ENCODE data around the gene MOB2. TPM values are rescaled to one million over a fixed set of nuclear protein-coding genes. Genes with fewer than 3 reads are reported as not detected.

Gene MOB2
- total and polyA plus RNA-seq, 4 donors, result 8.3 to 18.5 (median 14.8) TPM

DNA sequence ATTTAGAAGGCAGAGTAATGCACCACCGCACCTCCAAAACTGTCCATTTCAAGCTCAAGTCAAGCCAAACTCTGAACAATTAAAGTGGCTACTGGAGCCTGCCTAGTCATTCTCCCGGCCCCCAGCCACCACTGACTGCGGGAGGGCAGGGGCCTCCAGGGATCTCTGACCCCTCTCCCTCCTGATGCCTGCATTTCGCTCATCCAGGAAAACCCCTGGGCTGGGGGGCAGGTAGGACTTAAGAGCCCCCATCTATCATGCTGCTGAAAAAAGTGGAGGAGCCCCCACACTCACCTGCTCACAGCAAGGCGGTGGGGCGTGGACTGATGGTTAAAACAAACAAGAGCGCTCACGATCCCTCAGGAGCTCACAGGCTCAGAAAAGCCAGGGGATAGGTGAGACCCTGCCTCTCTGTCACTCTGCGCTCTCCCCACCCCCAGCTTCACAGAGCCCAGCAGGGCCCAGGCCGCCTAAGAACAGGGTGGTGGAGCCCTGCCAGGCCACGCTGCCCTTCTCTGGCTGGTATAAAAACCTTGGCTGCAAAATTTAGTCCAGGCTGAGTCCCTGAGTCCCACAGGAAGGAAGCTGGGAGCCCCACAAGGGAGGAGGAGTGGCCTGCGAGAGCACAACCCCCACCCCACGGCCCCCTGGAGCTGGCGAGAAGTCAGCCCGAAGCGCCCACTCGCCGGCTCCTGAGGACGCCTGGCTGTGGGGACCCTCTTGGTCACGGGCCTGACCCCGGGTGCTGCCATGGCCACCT, 21.0 kb upstream of the MOB2 start:
- DNase-seq (ENCODE audit: low spot score), result no peak
- no peaks in the 10 kb centered on the region for H3K36me3 ChIP-seq (ENCODE audit: control insufficient read depth in 4 of 4, insufficient read depth in 3 of 4, low read depth in 1 of 4, low read length in 3 of 4)
- no peak overlapping the region for H3K4me3 ChIP-seq (ENCODE audit: low read depth in 1 of 3, low read length in 3 of 3)
- no peaks in the 10 kb centered on the region for H3K9me3 ChIP-seq (ENCODE audit: control insufficient read depth in 4 of 4, low read length in 3 of 4)
- H3K9ac ChIP-seq (ENCODE audit: low read depth in 1 of 2, low read length in 2 of 2), result no peak overlapping the region
- H3K27me3 ChIP-seq (ENCODE audit: control insufficient read depth in 4 of 4, insufficient read depth in 4 of 4, low read length in 3 of 4), result no peaks in the 10 kb centered on the region
- H3K4me1 ChIP-seq (ENCODE audit: control insufficient read depth in 4 of 4, insufficient read depth in 4 of 4, low read length in 3 of 4), result peaks cover 0 to 4% (median 1%) of the 10 kb centered on the region in 4 donors
- TF ChIP-seq YY1 (IDR thresholded peaks at IDR 0.05), result no peak
- no peak for TF ChIP-seq NR2F2 (IDR thresholded peaks at IDR 0.05)
- TF ChIP-seq GABPA (IDR thresholded peaks at IDR 0.05 in 1 of 2, conservative IDR thresholded peaks at IDR 0.05 in 1 of 2), result no peak
- no peak for TF ChIP-seq SP1 (IDR thresholded peaks at IDR 0.05)
- TF ChIP-seq EGR1 (IDR thresholded peaks at IDR 0.05; ENCODE audit: low read depth in 2 of 2), result no peak
- TF ChIP-seq, protein P1, sequence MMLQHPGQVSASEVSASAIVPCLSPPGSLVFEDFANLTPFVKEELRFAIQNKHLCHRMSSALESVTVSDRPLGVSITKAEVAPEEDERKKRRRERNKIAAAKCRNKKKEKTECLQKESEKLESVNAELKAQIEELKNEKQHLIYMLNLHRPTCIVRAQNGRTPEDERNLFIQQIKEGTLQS (IDR thresholded peaks at IDR 0.05), result no peak
- no peak for TF ChIP-seq FOXA2 (IDR thresholded peaks at IDR 0.05)
- TF ChIP-seq TAF1 (conservative IDR thresholded peaks at IDR 0.05), result no peak
- TF ChIP-seq HNF4G (IDR thresholded peaks at IDR 0.05), result no peak
- TF ChIP-seq, protein P2, sequence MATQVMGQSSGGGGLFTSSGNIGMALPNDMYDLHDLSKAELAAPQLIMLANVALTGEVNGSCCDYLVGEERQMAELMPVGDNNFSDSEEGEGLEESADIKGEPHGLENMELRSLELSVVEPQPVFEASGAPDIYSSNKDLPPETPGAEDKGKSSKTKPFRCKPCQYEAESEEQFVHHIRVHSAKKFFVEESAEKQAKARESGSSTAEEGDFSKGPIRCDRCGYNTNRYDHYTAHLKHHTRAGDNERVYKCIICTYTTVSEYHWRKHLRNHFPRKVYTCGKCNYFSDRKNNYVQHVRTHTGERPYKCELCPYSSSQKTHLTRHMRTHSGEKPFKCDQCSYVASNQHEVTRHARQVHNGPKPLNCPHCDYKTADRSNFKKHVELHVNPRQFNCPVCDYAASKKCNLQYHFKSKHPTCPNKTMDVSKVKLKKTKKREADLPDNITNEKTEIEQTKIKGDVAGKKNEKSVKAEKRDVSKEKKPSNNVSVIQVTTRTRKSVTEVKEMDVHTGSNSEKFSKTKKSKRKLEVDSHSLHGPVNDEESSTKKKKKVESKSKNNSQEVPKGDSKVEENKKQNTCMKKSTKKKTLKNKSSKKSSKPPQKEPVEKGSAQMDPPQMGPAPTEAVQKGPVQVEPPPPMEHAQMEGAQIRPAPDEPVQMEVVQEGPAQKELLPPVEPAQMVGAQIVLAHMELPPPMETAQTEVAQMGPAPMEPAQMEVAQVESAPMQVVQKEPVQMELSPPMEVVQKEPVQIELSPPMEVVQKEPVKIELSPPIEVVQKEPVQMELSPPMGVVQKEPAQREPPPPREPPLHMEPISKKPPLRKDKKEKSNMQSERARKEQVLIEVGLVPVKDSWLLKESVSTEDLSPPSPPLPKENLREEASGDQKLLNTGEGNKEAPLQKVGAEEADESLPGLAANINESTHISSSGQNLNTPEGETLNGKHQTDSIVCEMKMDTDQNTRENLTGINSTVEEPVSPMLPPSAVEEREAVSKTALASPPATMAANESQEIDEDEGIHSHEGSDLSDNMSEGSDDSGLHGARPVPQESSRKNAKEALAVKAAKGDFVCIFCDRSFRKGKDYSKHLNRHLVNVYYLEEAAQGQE (IDR thresholded peaks at IDR 0.05), result no peak
- TF ChIP-seq JUND (IDR thresholded peaks at IDR 0.05), result no peak
- TF ChIP-seq RAD21 (IDR thresholded peaks at IDR 0.05), result no peak
- H3K27ac ChIP-seq (ENCODE audit: low read depth in 1 of 2, low read length in 2 of 2), result no peak overlapping the region
- WGBS, result 82% methylated on average over 21 of the region's 21 CpGs

DNA sequence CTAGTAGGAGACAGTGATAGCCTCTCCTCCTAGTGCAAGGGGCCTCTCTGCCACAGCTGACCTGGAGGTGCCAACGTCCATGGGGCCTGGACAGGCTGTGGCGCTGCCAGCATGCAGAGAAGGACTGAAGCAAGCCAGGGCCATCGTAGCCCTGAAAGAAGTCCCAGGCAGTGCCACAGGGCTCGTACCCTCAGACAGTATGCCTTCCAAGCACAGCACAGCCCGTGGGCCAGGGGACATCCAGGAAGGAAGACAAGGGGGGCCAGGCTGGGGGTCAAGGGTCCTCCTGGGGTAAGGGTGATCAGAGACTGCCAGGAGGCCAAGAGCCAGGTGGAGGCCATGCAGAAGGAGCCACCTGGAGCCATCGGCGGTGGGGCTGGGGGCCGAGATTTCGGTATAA, 20.4 kb upstream of the MOB2 start:
- 91% methylated on average over 9 of the region's 9 CpGs for WGBS
- H3K27ac ChIP-seq (ENCODE audit: low read depth in 1 of 2, low read length in 2 of 2), result no peak overlapping the region
- DNase-seq (ENCODE audit: low spot score), result no peak
- H3K9ac ChIP-seq (ENCODE audit: low read depth in 1 of 2, low read length in 2 of 2), result no peak overlapping the region
- TF ChIP-seq RXRA (IDR thresholded peaks at IDR 0.05) (no peak), EGR1 (IDR thresholded peaks at IDR 0.05; ENCODE audit: low read depth in 2 of 2) (no peak), TAF1 (conservative IDR thresholded peaks at IDR 0.05) (no peak), YY1 (IDR thresholded peaks at IDR 0.05) (no peak), NR2F2 (IDR thresholded peaks at IDR 0.05) (no peak), JUND (IDR thresholded peaks at IDR 0.05) (no peak), FOXA2 (IDR thresholded peaks at IDR 0.05) (no peak), RAD21 (IDR thresholded peaks at IDR 0.05) (no peak), GABPA (IDR thresholded peaks at IDR 0.05 in 1 of 2, conservative IDR thresholded peaks at IDR 0.05 in 1 of 2) (no peak)
- TF ChIP-seq, protein P1 (IDR thresholded peaks at IDR 0.05), result no peak
- TF ChIP-seq, protein P3, sequence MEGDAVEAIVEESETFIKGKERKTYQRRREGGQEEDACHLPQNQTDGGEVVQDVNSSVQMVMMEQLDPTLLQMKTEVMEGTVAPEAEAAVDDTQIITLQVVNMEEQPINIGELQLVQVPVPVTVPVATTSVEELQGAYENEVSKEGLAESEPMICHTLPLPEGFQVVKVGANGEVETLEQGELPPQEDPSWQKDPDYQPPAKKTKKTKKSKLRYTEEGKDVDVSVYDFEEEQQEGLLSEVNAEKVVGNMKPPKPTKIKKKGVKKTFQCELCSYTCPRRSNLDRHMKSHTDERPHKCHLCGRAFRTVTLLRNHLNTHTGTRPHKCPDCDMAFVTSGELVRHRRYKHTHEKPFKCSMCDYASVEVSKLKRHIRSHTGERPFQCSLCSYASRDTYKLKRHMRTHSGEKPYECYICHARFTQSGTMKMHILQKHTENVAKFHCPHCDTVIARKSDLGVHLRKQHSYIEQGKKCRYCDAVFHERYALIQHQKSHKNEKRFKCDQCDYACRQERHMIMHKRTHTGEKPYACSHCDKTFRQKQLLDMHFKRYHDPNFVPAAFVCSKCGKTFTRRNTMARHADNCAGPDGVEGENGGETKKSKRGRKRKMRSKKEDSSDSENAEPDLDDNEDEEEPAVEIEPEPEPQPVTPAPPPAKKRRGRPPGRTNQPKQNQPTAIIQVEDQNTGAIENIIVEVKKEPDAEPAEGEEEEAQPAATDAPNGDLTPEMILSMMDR (IDR thresholded peaks at IDR 0.05; ENCODE audit: low read depth, low read length, missing input control), result no peak
- TF ChIP-seq, protein P2 (IDR thresholded peaks at IDR 0.05), result no peak
- TF ChIP-seq, protein P4, sequence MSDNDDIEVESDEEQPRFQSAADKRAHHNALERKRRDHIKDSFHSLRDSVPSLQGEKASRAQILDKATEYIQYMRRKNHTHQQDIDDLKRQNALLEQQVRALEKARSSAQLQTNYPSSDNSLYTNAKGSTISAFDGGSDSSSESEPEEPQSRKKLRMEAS (IDR thresholded peaks at IDR 0.05), result no peak
- TF ChIP-seq, protein P5, sequence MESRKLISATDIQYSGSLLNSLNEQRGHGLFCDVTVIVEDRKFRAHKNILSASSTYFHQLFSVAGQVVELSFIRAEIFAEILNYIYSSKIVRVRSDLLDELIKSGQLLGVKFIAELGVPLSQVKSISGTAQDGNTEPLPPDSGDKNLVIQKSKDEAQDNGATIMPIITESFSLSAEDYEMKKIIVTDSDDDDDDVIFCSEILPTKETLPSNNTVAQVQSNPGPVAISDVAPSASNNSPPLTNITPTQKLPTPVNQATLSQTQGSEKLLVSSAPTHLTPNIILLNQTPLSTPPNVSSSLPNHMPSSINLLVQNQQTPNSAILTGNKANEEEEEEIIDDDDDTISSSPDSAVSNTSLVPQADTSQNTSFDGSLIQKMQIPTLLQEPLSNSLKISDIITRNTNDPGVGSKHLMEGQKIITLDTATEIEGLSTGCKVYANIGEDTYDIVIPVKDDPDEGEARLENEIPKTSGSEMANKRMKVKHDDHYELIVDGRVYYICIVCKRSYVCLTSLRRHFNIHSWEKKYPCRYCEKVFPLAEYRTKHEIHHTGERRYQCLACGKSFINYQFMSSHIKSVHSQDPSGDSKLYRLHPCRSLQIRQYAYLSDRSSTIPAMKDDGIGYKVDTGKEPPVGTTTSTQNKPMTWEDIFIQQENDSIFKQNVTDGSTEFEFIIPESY (IDR thresholded peaks at IDR 0.05), result no peak
- no peaks in the 10 kb centered on the region for H3K36me3 ChIP-seq (ENCODE audit: control insufficient read depth in 4 of 4, insufficient read depth in 3 of 4, low read depth in 1 of 4, low read length in 3 of 4)
- no peak overlapping the region for H3K4me3 ChIP-seq (ENCODE audit: low read depth in 1 of 3, low read length in 3 of 3)
- H3K27me3 ChIP-seq (ENCODE audit: control insufficient read depth in 4 of 4, insufficient read depth in 4 of 4, low read length in 3 of 4), result no peaks in the 10 kb centered on the region
- H3K9me3 ChIP-seq (ENCODE audit: control insufficient read depth in 4 of 4, low read length in 3 of 4), result no peaks in the 10 kb centered on the region
- H3K4me1 ChIP-seq (ENCODE audit: control insufficient read depth in 4 of 4, insufficient read depth in 4 of 4, low read length in 3 of 4), result peaks cover 0 to 4% (median 1%) of the 10 kb centered on the region in 4 donors

All from liver (tissue), 9 donors.